HepG2 (cell line): Measurements from ENCODE around the gene GATC. TPM values are rescaled to one million over a fixed set of nuclear protein-coding genes. Genes with fewer than 3 reads are reported as not detected.

Source experiments
- HOXA3 ChIP-seq: sonication (generic); formaldehyde crosslinking; IDR thresholded peaks from 2 replicates; pipeline ENCODE4 v1.5.0; 2020; ENCODE audit warnings: missing genetic modification reagents
- JDP2 ChIP-seq: sonication (generic); formaldehyde crosslinking; IDR thresholded peaks from 2 replicates; pipeline ENCODE4 v1.8.1; 2022; ENCODE audit warnings: missing genetic modification reagents, borderline replicate concordance
- JUNB ChIP-seq: sonication (generic); formaldehyde crosslinking; IDR thresholded peaks from 2 replicates; pipeline ENCODE4 v1.8.0; 2022; ENCODE audit warnings: missing genetic modification reagents, mild to moderate bottlenecking, borderline replicate concordance
- MIER2 ChIP-seq: IDR thresholded peaks from 2 replicates; pipeline ENCODE4 v1.6.1; 2016; ENCODE audit warnings: missing biosample characterization, missing genetic modification reagents
- MTF1 ChIP-seq: sonication (generic); formaldehyde crosslinking; IDR thresholded peaks from 2 replicates; pipeline ENCODE4 v1.5.0; 2020; ENCODE audit warnings: missing genetic modification reagents
- PHB2 ChIP-seq: fragments of 450-650 bp; IDR thresholded peaks from 2 replicates; pipeline ENCODE4 v1.6.1; 2018; ENCODE audit not compliant: partially characterized antibody
- RCOR2 ChIP-seq: IDR thresholded peaks from 2 replicates; pipeline ENCODE4 v1.6.1; 2016; ENCODE audit warnings: missing biosample characterization, missing genetic modification reagents
- RFX5 ChIP-seq: IDR thresholded peaks from 2 replicates; pipeline ENCODE4 v1.6.1; 2011; ENCODE audit warnings: low read depth, low read length, improper control_type of control experiment
- ZBTB8A ChIP-seq: sonication (generic); formaldehyde crosslinking; IDR thresholded peaks from 2 replicates; pipeline ENCODE4 v1.4.0; 2020; ENCODE audit warnings: mild to moderate bottlenecking, low read depth, missing genetic modification reagents, borderline replicate concordance
- ZNF746 ChIP-seq: sonication (generic); formaldehyde crosslinking; IDR thresholded peaks from 2 replicates; pipeline ENCODE4 v1.8.0; 2022; ENCODE audit warnings: mild to moderate bottlenecking, missing genetic modification reagents
- ZSCAN20 ChIP-seq: sonication (generic); formaldehyde crosslinking; IDR thresholded peaks from 2 replicates; pipeline ENCODE4 v1.4.0; 2020; ENCODE audit warnings: missing genetic modification reagents, mild to moderate bottlenecking, borderline replicate concordance
- polyA plus RNA-seq, 8 experiments: library from polyadenylated mRNA; depleted of rRNA in 3 of 8; stranded (reverse) in 7 of 8; unstranded in 1 of 8; fragments of >200 nt; fragmentation: Illumina TruSeq in 4 of 8; extraction: Trizol in 4 of 8; gene quantifications; 2 replicates each; pipeline versions ENCODE4 v1.2.1 to v1.2.3, GENCODE V29; 2011 to 2016; ENCODE audit warnings: low read depth in 4 of 8, missing spikeins in 1 of 8, mixed read lengths in 1 of 8; ENCODE audit not compliant: insufficient read depth in 1 of 8
- total RNA-seq, 5 experiments: library from RNA; depleted of rRNA; stranded (reverse); fragments of >200 nt; fragmentation: Illumina TruSeq; extraction: Trizol; gene quantifications; 2 replicates each; pipeline ENCODE4 v1.2.3, GENCODE V29; 2016; ENCODE audit warnings: low read depth in 1 of 5
- TF ChIP-seq, protein P1 (sequence below): sonication (generic); formaldehyde crosslinking; conservative IDR thresholded peaks from 2 replicates; pipeline ENCODE4 v1.8.0; 2022; ENCODE audit warnings: mild to moderate bottlenecking, moderate library complexity, missing genetic modification reagents
- TF ChIP-seq, protein P2 (sequence below): sonication (generic); formaldehyde crosslinking; conservative IDR thresholded peaks from 2 replicates; pipeline ENCODE4 v1.4.0; 2020; ENCODE audit warnings: missing genetic modification reagents
- TF ChIP-seq, protein P3 (sequence below): sonication (generic); formaldehyde crosslinking; IDR thresholded peaks from 2 replicates; pipeline ENCODE4 v1.4.0; 2020; ENCODE audit warnings: mild to moderate bottlenecking, missing genetic modification reagents
- TF ChIP-seq, protein P4 (sequence below): sonication (generic); formaldehyde crosslinking; IDR thresholded peaks from 2 replicates; pipeline ENCODE4 v1.4.0; 2020; ENCODE audit warnings: low read depth, missing genetic modification reagents
- TF ChIP-seq, protein P5 (sequence below): sonication (generic); formaldehyde crosslinking; IDR thresholded peaks from 2 replicates; pipeline ENCODE4 v1.8.0; 2023; ENCODE audit warnings: mild to moderate bottlenecking, missing genetic modification reagents
- TF ChIP-seq, protein P6 (sequence below): sonication (generic); formaldehyde crosslinking; IDR thresholded peaks from 2 replicates; pipeline ENCODE4 v1.4.0; 2020; ENCODE audit warnings: missing genetic modification reagents

Gene GATC
- total and polyA plus RNA-seq, 2 of the 13 experiments (the other 11 are each of a cell fraction or from before 2014, with no cell fraction given): 17.7 to 29.7 TPM

DNA sequence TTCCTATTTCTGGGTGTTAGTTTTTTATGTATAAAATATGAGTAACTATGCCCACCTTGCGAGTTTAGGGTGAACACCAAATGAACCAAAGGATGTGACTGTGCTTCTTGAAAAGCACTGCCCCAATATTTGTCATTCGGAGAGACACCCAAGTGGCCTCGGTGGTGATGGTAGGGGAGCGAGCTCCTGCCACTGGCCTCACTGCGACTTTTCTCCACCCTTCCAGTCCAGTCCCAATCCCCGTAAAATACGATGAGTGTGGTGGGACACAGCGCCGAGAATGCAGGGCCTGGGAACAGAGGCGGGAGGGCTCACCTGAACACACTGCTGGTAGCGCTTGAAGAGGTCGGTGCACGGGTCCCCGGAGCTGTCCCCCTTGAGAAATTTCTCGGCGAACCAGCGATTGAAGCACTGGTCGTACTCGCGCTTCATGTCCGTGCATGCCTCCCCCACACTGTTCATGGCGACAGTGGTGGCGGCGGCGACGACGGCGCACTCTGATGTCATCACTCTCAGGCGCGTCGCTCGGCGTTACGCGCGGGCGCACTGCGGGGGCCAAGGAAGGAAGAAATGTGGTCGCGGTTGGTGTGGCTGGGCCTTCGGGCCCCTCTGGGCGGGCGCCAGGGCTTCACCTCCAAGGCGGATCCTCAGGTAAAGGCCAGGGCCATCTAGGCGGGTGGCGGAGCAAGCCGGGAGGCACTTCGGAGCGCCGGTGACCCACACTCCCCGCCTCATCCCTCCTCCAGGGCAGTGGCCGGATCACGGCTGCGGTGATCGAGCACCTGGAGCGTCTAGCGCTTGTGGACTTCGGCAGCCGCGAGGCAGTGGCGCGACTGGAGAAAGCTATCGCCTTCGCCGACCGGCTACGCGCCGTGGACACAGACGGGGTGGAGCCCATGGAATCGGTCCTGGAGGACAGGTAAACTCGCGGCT is at the start of gene GATC, which contains the start of gene TRIAP1 (continued):
- TF ChIP-seq ZNF746 (CRISPR knock-in tag): peak; percentile 77; the same call in 1 of the 2 replicates
- no peak for TF ChIP-seq PHB2
- peak; percentile 53 for TF ChIP-seq MIER2 (CRISPR knock-in tag)
- no peak for TF ChIP-seq RCOR2 (CRISPR knock-in tag)
- TF ChIP-seq ZBTB8A (CRISPR knock-in tag): 0 out of 2 replicates have a peak, but pooled peaks have one; percentile 70
- TF ChIP-seq HOXA3 (CRISPR knock-in tag): peak; percentile 100
- TF ChIP-seq, protein P1, sequence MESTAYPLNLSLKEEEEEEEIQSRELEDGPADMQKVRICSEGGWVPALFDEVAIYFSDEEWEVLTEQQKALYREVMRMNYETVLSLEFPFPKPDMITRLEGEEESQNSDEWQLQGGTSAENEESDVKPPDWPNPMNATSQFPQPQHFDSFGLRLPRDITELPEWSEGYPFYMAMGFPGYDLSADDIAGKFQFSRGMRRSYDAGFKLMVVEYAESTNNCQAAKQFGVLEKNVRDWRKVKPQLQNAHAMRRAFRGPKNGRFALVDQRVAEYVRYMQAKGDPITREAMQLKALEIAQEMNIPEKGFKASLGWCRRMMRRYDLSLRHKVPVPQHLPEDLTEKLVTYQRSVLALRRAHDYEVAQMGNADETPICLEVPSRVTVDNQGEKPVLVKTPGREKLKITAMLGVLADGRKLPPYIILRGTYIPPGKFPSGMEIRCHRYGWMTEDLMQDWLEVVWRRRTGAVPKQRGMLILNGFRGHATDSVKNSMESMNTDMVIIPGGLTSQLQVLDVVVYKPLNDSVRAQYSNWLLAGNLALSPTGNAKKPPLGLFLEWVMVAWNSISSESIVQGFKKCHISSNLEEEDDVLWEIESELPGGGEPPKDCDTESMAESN (CRISPR knock-in tag): peak; percentile 92
- TF ChIP-seq, protein P2, sequence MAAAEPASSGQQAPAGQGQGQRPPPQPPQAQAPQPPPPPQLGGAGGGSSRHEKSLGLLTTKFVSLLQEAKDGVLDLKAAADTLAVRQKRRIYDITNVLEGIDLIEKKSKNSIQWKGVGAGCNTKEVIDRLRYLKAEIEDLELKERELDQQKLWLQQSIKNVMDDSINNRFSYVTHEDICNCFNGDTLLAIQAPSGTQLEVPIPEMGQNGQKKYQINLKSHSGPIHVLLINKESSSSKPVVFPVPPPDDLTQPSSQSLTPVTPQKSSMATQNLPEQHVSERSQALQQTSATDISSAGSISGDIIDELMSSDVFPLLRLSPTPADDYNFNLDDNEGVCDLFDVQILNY (CRISPR knock-in tag): peak; percentile 73
- TF ChIP-seq, protein P3, sequence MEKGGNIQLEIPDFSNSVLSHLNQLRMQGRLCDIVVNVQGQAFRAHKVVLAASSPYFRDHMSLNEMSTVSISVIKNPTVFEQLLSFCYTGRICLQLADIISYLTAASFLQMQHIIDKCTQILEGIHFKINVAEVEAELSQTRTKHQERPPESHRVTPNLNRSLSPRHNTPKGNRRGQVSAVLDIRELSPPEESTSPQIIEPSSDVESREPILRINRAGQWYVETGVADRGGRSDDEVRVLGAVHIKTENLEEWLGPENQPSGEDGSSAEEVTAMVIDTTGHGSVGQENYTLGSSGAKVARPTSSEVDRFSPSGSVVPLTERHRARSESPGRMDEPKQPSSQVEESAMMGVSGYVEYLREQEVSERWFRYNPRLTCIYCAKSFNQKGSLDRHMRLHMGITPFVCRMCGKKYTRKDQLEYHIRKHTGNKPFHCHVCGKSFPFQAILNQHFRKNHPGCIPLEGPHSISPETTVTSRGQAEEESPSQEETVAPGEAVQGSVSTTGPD (CRISPR knock-in tag): no peak
- TF ChIP-seq MTF1 (CRISPR knock-in tag): no peak
- no peak for TF ChIP-seq RFX5
- TF ChIP-seq, protein P4, sequence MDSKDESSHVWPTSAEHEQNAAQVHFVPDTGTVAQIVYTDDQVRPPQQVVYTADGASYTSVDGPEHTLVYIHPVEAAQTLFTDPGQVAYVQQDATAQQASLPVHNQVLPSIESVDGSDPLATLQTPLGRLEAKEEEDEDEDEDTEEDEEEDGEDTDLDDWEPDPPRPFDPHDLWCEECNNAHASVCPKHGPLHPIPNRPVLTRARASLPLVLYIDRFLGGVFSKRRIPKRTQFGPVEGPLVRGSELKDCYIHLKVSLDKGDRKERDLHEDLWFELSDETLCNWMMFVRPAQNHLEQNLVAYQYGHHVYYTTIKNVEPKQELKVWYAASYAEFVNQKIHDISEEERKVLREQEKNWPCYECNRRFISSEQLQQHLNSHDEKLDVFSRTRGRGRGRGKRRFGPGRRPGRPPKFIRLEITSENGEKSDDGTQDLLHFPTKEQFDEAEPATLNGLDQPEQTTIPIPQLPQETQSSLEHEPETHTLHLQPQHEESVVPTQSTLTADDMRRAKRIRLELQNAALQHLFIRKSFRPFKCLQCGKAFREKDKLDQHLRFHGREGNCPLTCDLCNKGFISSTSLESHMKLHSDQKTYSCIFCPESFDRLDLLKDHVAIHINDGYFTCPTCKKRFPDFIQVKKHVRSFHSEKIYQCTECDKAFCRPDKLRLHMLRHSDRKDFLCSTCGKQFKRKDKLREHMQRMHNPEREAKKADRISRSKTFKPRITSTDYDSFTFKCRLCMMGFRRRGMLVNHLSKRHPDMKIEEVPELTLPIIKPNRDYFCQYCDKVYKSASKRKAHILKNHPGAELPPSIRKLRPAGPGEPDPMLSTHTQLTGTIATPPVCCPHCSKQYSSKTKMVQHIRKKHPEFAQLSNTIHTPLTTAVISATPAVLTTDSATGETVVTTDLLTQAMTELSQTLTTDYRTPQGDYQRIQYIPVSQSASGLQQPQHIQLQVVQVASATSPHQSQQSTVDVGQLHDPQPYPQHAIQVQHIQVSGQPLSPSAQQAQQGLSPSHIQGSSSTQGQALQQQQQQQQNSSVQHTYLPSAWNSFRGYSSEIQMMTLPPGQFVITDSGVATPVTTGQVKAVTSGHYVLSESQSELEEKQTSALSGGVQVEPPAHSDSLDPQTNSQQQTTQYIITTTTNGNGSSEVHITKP (CRISPR knock-in tag): peak; percentile 75; the same call in 1 of the 2 replicates
- TF ChIP-seq ZSCAN20 (CRISPR knock-in tag): no peak
- TF ChIP-seq, protein P5, sequence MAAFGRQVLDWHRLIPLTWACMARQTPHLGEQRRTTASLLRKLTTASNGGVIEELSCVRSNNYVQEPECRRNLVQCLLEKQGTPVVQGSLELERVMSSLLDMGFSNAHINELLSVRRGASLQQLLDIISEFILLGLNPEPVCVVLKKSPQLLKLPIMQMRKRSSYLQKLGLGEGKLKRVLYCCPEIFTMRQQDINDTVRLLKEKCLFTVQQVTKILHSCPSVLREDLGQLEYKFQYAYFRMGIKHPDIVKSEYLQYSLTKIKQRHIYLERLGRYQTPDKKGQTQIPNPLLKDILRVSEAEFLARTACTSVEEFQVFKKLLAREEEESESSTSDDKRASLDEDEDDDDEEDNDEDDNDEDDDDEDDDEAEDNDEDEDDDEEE (CRISPR knock-in tag): no peak; the same call in 1 of the 2 replicates
- TF ChIP-seq, protein P6, sequence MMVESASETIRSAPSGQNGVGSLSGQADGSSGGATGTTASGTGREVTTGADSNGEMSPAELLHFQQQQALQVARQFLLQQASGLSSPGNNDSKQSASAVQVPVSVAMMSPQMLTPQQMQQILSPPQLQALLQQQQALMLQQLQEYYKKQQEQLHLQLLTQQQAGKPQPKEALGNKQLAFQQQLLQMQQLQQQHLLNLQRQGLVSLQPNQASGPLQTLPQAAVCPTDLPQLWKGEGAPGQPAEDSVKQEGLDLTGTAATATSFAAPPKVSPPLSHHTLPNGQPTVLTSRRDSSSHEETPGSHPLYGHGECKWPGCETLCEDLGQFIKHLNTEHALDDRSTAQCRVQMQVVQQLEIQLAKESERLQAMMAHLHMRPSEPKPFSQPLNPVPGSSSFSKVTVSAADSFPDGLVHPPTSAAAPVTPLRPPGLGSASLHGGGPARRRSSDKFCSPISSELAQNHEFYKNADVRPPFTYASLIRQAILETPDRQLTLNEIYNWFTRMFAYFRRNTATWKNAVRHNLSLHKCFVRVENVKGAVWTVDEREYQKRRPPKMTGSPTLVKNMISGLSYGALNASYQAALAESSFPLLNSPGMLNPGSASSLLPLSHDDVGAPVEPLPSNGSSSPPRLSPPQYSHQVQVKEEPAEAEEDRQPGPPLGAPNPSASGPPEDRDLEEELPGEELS (CRISPR knock-in tag): peak; percentile 73
- TF ChIP-seq JDP2 (CRISPR knock-in tag): no peak
- TF ChIP-seq JUNB (CRISPR knock-in tag): peak; percentile 36; the same call in 1 of the 2 replicates
